ENCODE measurements around the gene AUH.
"Not testable (repeated sequence)": the region's sequence is repeated elsewhere in the genome, so short reads cannot be mapped to it uniquely, and the experiment has no call there.

AUH gene

GRCh38 chr9:91361291-91362050, at the start of gene AUH:
AUH (minus strand) TSS chr9:91361918; CDS start chr9:91361889, 29 bp downstream.
- DNase-seq, result peak; percentile 68

- no peak for DNase-seq
Observed at GRCh38 chr9:91411096-91411771, 49.5 kb upstream of the AUH start.

- DNase-seq, result no peak
Observed at GRCh38 chr9:91410161-91410560, 48.4 kb upstream of the AUH start.

GRCh38 chr9:91408475-91408874, 46.8 kb upstream of the AUH start:
- DNase-seq, result no peak

DNA sequence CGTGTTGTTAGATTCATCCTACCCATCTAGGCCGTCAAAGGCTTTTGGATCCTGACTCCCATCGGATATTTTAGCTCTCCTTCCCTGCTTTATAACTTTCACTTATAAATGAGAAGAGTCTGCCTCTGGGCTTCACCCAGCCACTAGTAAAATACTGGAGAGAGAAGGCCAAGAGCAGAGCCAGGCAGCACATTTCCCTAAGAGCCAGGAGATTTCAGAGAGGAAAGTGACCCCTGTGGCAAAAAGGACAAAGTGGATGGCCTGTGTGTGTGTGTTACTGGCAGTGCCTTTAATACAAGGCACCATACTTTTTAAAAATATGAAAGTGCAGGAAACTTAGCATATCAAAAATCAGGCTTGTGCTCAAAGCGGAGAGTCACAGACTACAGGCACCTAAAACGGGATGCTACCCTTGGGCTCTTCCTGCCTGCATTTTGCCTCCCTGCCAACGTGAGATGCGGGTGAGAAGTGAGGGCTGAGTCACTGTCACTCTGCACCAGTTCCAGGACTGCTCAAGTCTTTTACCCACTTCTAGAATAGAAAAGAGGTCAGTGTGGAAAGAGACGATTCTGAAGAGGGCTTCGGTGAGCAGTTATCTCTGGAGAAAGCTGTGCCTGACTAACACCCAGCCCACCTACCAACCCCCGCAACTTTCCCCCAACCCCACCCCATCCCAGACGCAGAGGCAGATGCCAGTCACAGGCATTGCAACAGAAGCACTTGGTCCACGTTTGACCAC, 46.0 kb upstream of the AUH start:
- no peak for DNase-seq

GRCh38 chr9:91405343-91406077, 43.8 kb upstream of the AUH start:
- no peak for DNase-seq

DNA sequence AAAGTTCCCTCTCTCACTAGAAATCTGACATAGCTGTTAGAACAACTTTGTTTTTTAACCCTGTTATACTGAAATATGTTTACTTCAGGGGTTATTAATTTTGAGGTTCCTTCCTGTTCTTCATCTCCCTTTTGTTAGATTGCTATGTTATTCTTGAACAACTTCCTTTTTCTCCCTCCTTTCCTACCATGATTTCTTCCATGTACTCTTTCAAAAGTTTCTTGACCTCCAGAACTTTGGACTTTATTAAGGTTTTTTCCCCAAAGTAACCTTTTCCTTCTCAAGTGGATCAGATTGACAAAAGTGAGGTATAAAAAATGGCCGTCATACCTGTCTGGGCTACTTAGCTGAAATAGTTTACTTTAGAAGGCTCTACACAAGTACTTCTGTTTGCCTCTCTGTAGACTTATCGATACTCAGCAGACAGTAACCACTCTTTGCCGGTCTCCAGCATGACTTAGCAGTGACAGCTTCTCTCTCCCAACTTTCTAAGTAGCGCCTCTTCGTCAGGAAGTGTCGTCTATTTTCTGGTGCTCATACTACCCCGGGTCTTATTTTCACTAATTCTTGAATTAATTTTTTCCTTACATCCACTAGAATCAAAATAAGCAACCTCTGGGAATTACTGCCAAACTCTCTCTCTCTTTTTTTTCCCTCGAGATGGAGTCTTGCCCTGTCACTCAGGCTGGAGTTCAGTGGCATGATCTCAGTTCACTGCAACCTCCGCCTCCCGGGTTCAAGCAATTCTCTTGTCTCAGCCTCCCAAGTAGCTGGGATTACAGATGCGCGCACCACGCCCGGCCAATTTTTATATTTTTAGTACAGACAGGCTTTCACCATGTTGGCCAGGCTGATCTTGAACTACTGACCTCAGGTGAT, 42.2 kb upstream of the AUH start:
- DNase-seq, result no peak

- no peak for DNase-seq
Observed at GRCh38 chr9:91398926-91399325, 37.2 kb upstream of the AUH start.

- no peak for DNase-seq
Observed at GRCh38 chr9:91395553-91396471, 34.1 kb upstream of the AUH start.

DNA sequence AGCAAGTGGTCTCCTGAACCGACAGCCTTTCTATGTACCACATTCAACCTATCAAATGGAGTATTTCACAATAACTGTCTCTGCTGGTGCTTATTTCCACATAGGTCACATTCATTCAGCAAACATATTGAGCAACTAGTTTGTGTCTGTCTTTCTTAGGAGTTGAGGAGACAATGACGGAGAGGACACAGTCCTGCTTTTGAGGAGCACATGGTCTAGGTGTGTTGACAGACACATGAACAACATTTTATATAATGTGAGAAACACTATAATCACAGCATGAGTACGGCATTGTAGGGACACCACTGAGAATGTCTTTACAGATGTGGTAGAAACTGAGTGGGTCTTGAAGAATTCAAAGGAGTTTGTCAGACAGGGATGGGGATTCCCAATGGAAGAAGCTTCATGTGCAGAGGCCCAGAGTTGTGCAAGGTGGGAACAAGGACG, 33.4 kb upstream of the AUH start:
- no peak for DNase-seq

DNA sequence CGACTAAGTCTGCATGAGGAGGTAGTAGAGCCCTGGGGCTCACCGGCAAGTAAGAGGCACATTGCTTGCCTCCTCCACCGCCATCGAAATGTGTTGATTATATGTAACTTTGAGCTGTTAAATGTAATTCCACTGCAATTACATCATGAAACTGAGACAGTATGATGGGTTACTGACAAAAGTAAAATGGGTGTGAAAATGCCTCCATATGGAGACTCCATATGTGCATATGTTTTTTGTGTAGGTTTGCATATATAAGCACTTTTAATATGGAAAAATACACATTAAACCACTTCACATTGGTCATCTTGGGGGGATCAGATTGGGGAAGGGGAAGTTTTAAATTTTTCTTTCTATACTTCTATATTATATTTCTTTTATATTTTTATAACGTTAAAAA, 32.1 kb upstream of the AUH start:
- DNase-seq, result no peak

DNA sequence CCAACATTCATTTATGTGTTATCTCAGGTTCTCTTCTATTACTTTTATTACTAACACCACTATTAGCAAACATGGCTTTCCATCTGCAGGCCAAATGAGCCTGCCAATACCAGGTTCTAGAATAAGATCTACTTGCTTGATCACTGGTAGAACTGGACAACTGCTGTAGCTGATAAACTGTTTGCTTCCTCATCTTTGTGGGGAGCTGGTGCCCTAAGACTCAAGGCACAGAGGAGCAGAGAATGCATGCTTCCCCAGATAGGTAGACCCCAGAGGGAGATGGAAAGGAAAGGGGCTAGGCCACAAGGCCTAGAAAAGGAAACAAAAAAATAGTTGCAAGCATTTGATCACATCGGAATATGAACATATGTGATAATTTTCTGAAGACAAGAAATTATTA, 30.7 kb upstream of the AUH start:
- DNase-seq, result no peak

- peak; percentile 67 for DNase-seq
Observed at GRCh38 chr9:91391818-91392217, 30.1 kb upstream of the AUH start.

GRCh38 chr9:91391412-91391811, 29.7 kb upstream of the AUH start:
- DNase-seq, result no peak

DNA sequence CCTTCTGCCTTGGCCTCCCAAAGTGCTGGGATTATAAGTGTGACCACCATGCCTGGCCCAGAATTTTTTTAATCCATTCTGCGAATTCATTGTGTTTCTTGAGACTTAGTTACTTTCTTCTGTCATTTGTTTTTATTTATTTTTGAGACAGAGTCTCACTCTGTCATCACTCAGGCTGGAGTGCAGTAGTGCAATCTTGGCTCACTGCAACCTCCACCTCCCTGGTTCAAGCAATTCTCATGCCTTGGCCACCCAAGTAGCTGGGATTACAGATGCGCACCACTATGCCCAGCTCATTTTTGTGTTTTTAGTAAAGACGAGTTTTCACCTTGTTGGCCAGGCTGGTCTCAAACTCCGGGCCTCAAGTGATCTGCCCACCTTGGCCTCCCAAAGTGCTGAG, 28.0 kb upstream of the AUH start:
- DNase-seq, result not testable (repeated sequence)

GRCh38 chr9:91386765-91387164, 25.0 kb upstream of the AUH start:
- DNase-seq, result no peak

GRCh38 chr9:91384954-91385353, 23.2 kb upstream of the AUH start:
- DNase-seq, result no peak

DNA sequence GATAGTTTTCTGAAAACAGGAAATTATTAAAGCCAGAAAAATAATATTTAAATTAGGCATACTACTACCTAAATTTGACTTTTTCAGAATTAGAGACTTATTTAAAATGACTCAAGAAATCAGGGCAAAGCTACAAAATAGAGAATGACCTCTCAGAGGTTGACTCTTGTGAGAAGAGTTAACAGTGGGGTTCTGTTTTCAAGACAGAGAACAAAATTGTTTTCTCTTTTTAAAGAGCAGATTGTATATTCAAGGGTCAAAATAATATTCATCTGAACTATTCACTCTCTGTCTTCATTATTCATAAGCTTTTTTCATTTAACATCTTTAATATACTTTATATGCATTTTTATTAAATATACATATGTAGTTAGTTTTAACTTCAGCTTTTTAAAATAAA, 21.9 kb upstream of the AUH start:
- no peak for DNase-seq

DNA sequence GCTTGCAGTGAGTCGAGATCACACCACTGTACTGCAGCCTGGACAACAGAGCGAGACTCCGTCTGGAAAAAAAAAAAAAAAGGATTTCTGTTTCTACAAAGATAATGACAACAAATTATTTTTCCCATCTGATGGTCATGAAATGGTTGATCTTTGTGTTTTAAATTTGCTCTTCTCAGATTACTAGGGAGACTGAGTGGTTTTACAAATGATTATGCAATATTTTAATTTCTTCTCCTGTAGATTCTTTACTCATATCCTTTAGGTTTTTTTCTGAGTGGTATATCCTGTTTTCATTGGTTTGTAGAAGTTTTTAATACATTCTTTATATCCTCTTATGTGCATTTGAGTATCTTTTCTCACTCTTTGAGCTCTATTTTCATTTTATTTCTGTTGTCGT, 20.6 kb upstream of the AUH start:
- no peak for DNase-seq

DNA sequence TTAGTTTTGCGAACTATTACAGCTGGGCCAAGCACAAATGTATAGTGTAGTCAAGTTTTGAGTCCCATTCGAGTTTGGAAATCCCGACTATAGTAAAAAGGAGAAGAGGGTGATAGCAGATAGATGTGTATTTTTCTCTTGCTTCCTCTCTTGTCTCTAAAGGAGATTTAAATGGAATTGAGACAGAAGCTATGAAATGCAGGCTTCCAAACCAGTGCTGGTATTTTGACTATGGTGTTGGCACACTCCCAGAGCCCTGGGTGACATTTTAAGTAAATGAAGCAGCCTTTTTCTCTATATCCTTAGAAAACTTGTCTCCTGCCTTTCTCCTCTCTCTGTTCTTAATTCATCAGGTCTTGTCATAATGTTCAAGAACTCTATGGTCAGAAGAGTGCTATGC, 17.7 kb upstream of the AUH start:
- no peak for DNase-seq

DNA sequence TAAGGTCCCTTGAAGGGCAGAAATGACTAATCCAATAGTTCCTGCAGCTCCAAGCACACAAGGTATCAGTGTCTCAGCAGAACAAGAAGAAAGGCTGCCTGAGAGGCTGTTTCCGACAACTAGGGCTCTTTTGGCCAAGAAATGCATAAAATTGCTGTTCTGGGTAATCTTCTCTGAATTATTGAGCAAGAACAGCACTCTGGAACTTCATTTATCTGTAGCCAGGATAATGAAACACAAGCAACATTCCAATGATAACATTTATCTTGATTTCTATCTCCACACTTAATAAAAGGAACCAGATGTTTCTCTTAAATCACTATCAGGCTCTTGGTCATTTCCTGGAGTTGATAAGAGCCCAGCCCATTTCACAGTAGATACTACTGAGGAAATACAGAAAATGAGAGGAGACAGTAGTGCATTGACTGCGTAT, 17.0 kb upstream of the AUH start:
- DNase-seq, result no peak

All from NCI-H510A treated with DMSO at 0.1 percent for 48 hours (cell line).